GM18498 (cell line): ENCODE results near the gene MICB.

Experiments
- ATAC-seq: cut with Tn5 transposase; IDR thresholded peaks from one replicate; pipeline ENCODE4 v1.9.1; 2021; ENCODE audit warnings: mild to moderate bottlenecking, moderate library complexity; ENCODE audit not compliant: unreplicated experiment

MICB gene

DNA sequence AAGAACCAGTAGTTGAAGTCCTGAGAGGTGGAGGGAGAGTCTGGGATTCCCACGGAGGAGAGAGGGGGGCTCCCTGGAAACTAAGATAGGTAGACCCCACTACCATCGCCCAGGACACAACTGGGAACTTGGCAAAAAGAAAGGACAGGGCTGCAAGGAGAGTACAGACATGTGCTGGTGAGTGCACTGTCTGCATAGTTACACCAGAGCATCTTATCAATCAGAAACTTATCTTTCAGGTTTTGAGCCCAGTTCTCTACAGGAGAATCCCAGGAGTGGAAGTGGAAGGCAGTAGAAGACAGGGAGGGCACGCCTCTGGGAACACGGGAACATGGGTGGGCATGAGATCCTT, 61.6 kb downstream of the MICB start:
- ATAC-seq, result no peak

GRCh38 chr6:31559958-31560696, 62.2 kb downstream of the MICB start:
- ATAC-seq, result peak; percentile 68

- ATAC-seq, result no peak
These were observed 62.7 kb downstream of the MICB start for GRCh38 chr6:31560697-31561058.
